Neuron (in vitro differentiated cells): Measurements from ENCODE around the gene RALGPS1.

ENCODE experiments used
- H2AFZ ChIP-seq: one replicate; pipeline ENCODE4 v1.6.1; 2013; ENCODE audit warnings: low read depth, mild to moderate bottlenecking, inconsistent platforms, low read length, moderate library complexity
- H3K27me3 ChIP-seq: one replicate; pipeline ENCODE4 v1.6.1; 2013; ENCODE audit warnings: low read length; ENCODE audit not compliant: insufficient read depth
- H3K36me3 ChIP-seq: one replicate; pipeline ENCODE4 v1.6.1; 2013; ENCODE audit warnings: low read length; ENCODE audit not compliant: insufficient read depth
- H3K4me1 ChIP-seq: one replicate; pipeline ENCODE4 v1.6.1; 2013; ENCODE audit warnings: low read length; ENCODE audit not compliant: insufficient read depth
- H3K4me3 ChIP-seq: 2 replicates; pipeline ENCODE4 v1.5.1; 2013; ENCODE audit warnings: mild to moderate bottlenecking, low read length, moderate library complexity
- H3K9me3 ChIP-seq: one replicate; pipeline ENCODE4 v1.6.1; 2013; ENCODE audit warnings: low read length

Gene RALGPS1

DNA sequence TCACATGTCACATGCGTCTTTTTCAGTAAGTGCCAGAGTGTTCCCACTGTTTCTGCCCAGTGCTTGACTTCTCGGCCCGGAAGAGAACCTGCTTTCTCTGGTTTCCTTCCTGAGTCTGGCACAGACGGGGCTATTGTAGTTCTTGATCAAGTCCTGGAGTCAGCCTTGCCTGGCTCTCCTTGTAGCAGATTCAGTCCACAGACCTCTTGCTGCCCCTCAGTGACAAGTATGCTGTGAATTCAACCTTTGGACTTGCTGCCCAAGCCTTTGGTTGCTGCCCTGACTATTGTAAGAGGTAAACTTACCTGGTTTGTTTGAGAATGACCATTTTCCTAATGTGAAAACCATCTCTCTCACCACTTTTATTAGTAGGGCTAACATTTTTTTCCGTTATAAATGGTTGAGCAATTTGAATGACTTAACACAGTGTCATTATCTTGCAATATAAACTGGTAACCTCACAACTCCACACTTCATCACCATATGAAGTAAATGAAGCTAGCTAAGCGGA is 29.4 kb upstream of the RALGPS1 start:
- Histone ChIP-seq H2AFZ (no peak overlapping the region), H3K4me3 (no peak overlapping the region), H3K9me3 (peaks cover 2% of the 10 kb centered on the region), H3K27me3 (no peaks in the 10 kb centered on the region), H3K4me1 (peaks cover 3% of the 10 kb centered on the region), H3K36me3 (peaks cover 15% of the 10 kb centered on the region)

DNA sequence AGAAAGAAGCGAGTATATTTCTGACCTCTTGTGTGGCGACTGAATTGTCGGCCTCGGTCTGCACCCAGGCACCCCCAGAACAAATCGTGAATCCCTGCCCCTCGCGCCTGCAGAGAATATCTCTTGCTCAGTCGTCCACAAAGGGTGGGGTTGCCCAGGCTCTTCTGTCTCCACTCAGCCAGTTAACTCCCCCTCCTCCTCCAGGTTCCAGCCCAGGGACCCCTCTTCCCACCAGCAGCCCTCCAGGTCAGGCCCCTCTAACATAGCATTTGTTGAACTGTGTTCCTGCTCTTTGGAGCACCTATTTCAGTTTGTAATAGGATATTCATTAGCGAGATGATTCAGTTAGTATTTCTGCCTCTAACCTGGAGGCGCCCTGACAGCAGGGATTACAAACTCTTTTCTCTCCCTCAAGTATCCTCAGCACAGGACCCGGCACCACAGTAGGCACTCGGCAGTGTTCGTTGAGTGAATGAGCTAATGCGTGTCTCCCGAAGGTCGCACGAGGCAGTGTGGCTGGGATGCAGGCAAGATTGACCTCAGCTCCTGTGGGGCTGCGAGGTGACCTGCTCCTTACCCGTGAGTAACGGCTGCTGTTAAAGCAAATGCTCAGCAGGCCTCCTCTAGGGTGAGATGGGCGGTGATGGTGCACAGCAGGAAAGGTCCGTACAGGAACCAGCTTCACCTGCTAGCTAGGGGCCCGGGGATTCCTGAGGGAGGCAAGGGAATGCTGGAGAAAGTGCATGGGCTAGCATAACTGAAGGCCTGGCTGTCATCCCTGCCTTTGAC is 28.4 kb upstream of the RALGPS1 start:
- Histone ChIP-seq H3K9me3 (no peaks in the 10 kb centered on the region), H3K4me3 (no peak overlapping the region), H3K27me3 (no peaks in the 10 kb centered on the region), H2AFZ (no peak overlapping the region), H3K4me1 (peaks cover 3% of the 10 kb centered on the region), H3K36me3 (peaks cover 6% of the 10 kb centered on the region)

DNA sequence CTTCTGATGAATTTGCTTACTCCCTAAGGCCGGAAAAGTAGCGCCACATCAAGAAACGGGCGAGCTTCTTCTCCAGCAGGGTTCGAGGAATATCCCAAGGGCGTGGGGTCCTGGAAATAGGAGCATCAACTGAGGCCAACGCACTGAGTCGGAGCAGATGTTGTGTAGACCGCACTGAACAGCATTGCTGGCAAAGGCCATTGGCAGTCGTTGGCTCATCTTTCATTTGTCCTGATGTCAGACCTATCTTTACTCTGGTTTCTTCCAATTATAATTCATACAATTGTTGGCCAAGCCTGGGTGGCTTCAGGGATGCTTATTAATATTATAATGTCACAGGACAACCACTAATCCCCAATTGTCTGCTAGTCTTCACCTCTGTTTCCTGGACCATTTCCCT is 27.7 kb upstream of the RALGPS1 start:
- Histone ChIP-seq H3K4me1 (peaks cover 3% of the 10 kb centered on the region), H3K4me3 (no peak overlapping the region), H3K36me3 (no peaks in the 10 kb centered on the region), H3K27me3 (no peaks in the 10 kb centered on the region), H3K9me3 (no peaks in the 10 kb centered on the region), H2AFZ (no peak overlapping the region)

- Histone ChIP-seq H3K27me3 (no peaks in the 10 kb centered on the region), H3K9me3 (no peaks in the 10 kb centered on the region), H3K36me3 (no peaks in the 10 kb centered on the region), H3K4me1 (no peaks in the 10 kb centered on the region), H2AFZ (no peak overlapping the region), H3K4me3 (no peak overlapping the region)
These were observed 22.9 kb upstream of the RALGPS1 start for GRCh38 chr9:126891676-126892075.

DNA sequence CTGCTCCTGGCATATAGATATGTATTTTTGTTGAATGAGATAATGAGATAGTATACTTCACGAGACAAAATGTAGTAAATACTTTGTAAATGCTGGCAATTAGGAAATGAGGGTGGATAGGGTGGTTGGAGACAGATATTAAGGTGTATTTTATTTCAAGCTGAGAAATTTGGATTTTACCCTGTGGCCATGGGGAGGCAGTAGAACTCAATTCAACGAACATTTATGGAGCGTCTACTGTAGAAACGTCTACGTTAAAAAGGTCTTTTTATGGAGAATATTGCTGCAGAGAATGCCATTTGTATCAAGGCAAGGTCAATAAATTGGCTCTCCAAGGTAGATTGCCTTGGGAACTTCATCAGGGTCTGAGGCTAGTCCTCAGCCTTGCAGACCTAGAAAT is 21.5 kb upstream of the RALGPS1 start:
- no peaks in the 10 kb centered on the region for H3K9me3 ChIP-seq
- no peak overlapping the region for H2AFZ ChIP-seq
- no peak overlapping the region for H3K4me3 ChIP-seq
- H3K27me3 ChIP-seq, result no peaks in the 10 kb centered on the region
- no peaks in the 10 kb centered on the region for H3K4me1 ChIP-seq
- H3K36me3 ChIP-seq, result no peaks in the 10 kb centered on the region

DNA sequence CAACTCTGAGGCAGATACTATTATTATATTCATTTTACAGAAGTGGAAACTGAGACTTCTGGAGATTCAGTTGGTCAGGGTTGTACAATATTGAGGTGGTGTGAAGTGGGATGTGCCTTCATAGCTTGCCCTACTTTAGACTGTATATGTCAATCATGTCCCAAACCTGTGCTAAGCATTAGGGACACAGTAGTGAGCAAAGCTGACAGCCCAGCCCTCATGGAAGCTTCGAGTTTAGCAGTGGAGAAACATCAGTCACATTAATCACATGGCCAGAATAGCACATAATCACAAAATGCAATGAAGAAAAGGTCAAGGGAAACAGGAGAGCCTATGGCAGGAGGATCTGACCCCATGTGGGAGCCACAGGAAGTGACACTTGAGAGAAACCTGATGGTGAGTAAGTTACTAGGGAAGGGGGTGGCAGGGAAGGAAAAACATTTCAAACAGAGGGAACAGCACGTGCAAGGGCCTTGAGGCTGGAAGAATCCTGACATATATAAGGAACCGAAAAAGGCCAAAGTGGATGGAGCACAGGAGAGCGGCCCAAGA is 20.5 kb upstream of the RALGPS1 start:
- no peaks in the 10 kb centered on the region for H3K9me3 ChIP-seq
- H3K27me3 ChIP-seq, result no peaks in the 10 kb centered on the region
- no peak overlapping the region for H3K4me3 ChIP-seq
- no peaks in the 10 kb centered on the region for H3K36me3 ChIP-seq
- H3K4me1 ChIP-seq, result no peaks in the 10 kb centered on the region
- H2AFZ ChIP-seq, result no peak overlapping the region

DNA sequence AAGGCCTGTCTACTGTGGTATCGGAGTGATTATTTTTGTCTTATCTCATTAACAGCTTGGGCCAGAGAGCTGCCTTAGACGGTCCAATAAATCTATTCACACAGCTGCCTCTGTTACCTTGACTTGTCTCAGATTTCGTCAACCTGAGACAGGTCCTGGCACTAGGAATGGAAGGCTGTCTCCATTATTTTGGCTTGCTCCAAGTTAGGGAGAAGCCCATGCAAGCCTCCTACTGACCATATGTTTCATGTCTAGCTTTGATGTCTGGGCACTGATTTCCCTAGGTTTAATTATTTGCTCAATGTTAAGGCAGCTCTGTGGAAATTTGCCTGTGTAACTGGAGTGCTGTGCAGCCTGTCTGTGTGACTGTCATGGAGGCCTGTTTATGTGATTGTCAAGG is 12.4 kb upstream of the RALGPS1 start:
- peaks cover 5% of the 10 kb centered on the region for H3K9me3 ChIP-seq
- no peaks in the 10 kb centered on the region for H3K27me3 ChIP-seq
- H3K4me1 ChIP-seq, result no peaks in the 10 kb centered on the region
- H3K4me3 ChIP-seq, result no peak overlapping the region
- no peak overlapping the region for H2AFZ ChIP-seq
- no peaks in the 10 kb centered on the region for H3K36me3 ChIP-seq

DNA sequence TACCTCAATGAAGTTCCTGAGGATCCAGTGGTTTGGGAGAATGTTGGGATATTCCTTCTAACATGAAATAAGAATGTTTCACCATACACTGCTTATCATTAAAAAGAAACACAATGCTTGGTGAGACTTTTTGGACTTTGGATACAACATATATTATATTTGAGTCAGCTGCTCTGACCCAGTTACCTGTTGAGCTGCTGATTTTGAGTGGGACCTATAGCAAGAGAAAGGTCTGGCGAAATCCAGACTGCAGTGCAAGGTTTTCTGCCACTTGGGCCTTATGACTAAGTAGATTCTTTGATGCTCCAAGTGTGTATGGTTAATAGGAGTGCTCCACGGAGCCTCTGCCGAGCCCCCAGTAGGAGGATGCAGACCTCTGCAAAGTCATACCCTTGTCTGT is 10.0 kb upstream of the RALGPS1 start:
- H3K36me3 ChIP-seq, result no peaks in the 10 kb centered on the region
- no peaks in the 10 kb centered on the region for H3K27me3 ChIP-seq
- H2AFZ ChIP-seq, result no peak overlapping the region
- H3K4me3 ChIP-seq, result no peak overlapping the region
- peaks cover 5% of the 10 kb centered on the region for H3K9me3 ChIP-seq
- H3K4me1 ChIP-seq, result no peaks in the 10 kb centered on the region

- Histone ChIP-seq H3K4me1 (no peaks in the 10 kb centered on the region), H3K4me3 (no peak overlapping the region), H3K9me3 (peaks cover 5% of the 10 kb centered on the region), H3K27me3 (no peaks in the 10 kb centered on the region), H3K36me3 (no peaks in the 10 kb centered on the region), H2AFZ (no peak overlapping the region)
These were observed 8.5 kb upstream of the RALGPS1 start for GRCh38 chr9:126906091-126906490.

DNA sequence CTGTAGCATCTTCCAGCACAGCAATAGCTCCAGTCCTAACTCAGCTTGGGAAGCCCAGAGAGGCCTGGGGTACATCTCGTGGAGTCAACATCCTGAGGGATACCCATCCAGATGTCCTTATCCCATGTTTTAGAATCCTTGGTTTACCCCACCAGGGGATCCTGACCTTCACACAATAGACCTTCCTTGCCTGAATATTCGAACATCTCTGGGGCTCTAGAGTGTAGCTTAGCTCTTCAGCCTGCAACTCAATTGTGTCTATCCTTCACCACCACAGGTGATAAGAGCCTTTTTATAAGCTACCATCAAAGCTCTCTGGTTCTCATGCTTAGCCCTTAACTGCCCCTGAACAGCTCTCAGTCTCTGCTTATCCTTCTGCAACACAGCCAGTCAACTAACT is 7.5 kb upstream of the RALGPS1 start:
- no peaks in the 10 kb centered on the region for H3K36me3 ChIP-seq
- no peaks in the 10 kb centered on the region for H3K27me3 ChIP-seq
- no peaks in the 10 kb centered on the region for H3K4me1 ChIP-seq
- H3K9me3 ChIP-seq, result no peaks in the 10 kb centered on the region
- H2AFZ ChIP-seq, result no peak overlapping the region
- no peak overlapping the region for H3K4me3 ChIP-seq

DNA sequence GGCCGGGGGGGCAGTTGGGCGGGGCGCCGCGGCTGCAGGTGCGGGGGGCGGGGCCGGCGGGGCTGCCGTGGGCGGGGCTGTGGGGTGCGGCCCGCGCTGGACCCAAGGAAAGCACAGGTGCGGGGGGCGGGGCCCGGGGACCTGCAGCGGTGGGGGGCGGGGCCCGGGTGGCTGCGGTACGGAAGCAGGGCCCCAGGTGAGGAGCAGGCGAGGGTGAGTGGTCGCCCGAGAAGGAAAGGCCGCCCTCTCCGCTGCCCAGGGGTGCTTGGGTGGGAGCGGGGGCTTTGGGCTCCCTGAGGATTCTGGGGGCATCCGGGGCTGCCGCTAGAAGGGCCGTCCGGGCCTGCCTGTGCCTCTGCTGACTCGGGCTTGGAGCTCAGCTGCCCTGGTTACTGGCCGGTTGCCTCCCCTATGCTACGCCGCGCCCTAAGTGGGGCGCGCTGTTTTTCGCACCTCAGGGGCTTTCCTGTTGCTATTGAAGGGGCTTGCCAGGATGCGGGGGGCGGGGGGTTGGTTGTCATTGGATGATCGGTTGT is 767 bp downstream of the RALGPS1 start:
- Histone ChIP-seq H3K36me3 (no peaks in the 10 kb centered on the region), H3K9me3 (no peaks in the 10 kb centered on the region), H3K4me1 (peaks cover 14% of the 10 kb centered on the region), H3K27me3 (no peaks in the 10 kb centered on the region), H2AFZ (no peak overlapping the region), H3K4me3 (peak overlapping the region; percentile 63)

DNA sequence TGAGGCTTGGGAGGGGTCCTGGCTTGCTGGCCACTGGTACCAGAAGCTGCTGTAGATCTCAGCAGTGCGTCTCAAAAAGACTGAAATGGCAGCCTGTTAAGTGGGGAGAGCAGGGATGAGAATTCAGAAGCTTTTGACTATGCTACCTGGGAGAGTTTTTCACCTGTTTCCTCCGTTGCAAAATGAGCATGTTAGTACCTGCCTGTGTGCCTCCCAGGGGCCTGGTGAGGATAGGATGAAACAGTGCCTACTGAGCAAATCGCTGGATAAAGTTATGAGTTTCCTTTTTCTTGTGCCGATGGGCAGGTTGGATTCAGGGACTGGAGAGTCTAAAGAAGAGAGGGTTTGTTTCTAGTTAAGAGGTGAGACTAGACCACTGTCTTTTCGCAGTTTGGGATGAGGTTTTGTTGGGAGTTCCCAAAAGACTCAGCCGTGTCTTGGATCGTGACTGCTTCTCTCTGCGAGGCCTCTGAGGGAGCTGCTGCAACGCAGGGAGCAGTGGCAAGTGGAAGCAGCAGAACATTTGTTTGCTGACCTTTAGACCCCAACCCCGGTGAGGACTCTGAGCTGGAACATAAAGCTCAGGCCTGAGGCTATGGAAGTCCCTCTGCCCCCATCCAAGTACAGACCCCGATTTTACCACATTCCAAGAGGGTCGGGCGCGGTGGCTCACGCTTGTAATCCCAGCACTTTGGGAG is 1.4 kb downstream of the RALGPS1 start:
- Histone ChIP-seq H3K4me3 (peak overlapping the region; percentile 63), H3K36me3 (no peaks in the 10 kb centered on the region), H2AFZ (no peak overlapping the region), H3K4me1 (peaks cover 14% of the 10 kb centered on the region), H3K9me3 (no peaks in the 10 kb centered on the region), H3K27me3 (no peaks in the 10 kb centered on the region)

DNA sequence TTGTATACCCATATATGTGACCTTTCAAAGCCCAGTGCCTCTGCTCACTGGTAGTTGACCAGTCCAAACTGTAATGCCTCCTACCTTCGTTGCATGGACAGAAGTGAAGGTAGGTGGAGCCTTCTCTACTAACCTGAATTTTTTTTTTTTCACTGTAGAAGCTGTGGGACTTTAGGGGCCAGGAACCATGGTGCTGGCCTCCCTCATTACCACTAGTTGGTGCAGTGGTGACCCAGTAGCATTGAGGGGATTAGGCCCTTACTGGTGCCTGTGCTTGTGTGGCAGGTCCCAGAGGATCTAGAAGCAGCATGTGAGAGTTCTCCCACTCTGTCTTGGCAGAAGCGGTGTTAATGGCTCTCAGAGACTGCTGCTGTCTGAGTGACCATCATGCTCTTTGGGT is 2.3 kb downstream of the RALGPS1 start:
- Histone ChIP-seq H3K36me3 (no peaks in the 10 kb centered on the region), H3K4me3 (no peak overlapping the region), H3K27me3 (no peaks in the 10 kb centered on the region), H3K9me3 (no peaks in the 10 kb centered on the region), H3K4me1 (peaks cover 14% of the 10 kb centered on the region), H2AFZ (no peak overlapping the region)
